ENCODE data around the gene CCDC187.

GRCh38 chr9:136275655-136276429 lies 28.1 kb downstream of the CCDC187 start:
- TF ChIP-seq CTCF (IDR thresholded peaks at IDR 0.05), result no peak
- no peak for TF ChIP-seq POLR2A (IDR thresholded peaks at IDR 0.05)
